HG02798 (cell line): ENCODE results near the gene OIP5.
A peak's percentile ranks its signal among the peaks of the same experiment; 100 is the strongest.
"Not testable (repeated sequence)": the region's sequence is repeated elsewhere in the genome, so short reads cannot be mapped to it uniquely, and the experiment has no call there.

Experiments
- ATAC-seq: cut with Tn5 transposase; IDR thresholded peaks from one replicate; pipeline ENCODE4 v1.9.1; 2021; ENCODE audit warnings: mild to moderate bottlenecking; ENCODE audit not compliant: unreplicated experiment, poor library complexity

OIP5 gene

DNA sequence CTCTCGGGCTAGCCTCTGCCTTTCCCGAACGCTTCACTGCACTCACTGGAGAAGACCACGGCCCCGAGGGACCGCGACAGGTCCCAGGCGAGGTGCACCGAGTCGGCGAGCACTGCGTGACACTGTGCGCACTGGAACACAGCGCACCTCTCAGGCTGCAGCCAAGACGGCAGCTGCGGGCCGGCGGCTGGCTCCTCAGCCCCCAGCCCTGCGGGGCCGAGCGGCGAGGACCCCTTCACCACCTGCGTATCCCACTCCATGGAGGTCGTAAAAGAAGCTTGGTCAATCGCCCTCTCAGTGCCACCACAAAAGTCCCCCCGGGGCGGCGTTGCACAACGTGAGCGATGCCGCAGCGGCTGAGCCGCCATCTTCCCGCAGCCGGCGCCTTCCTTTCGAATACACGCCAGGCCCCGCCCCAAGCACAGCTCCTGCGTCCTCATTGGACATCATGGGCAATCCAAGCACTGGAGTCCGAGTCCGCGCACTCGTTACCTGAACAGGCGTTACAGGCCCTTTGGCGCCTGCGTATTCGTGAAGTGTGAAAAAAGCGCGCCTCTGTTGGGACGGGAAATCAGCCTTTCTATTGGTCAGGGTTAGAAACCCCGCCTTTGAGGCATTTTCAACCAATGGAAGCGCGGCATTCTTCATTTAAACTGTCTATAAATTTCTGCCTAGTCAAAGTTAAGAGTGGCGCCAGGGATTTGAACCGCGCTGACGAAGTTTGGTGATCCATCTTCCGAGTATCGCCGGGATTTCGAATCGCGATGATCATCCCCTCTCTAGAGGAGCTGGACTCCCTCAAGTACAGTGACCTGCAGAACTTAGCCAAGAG is at the start of gene OIP5, which contains the start of gene NUSAP1:
Gene OIP5, minus strand, starts transcription at position 398 of the 832 bp plus-strand sequence. Its CDS starts 30 bp downstream, at position 368.
Gene NUSAP1, plus strand, starts transcription at position 688 of the 832 bp plus-strand sequence. Its CDS starts 77 bp downstream, at position 765.
- ATAC-seq, result peak; percentile 91

DNA sequence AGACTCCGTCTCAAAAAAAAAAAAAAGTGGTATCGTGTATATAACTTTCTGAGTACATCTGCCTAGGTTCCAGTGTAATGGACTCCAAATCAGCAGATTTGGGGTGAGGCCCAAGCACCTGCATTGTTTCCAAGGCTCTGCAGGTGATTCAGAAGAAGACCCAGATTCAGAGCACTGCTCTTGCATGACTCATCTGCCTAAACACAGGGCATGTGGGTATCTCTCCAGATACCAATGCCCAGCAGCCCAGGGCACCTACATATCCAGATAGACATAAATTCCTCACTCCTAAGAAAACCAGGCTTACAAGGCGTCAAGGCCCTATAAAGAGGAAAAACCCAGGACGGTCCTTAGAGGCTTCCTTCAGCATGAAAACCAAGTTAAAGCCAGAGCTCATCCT is 45.6 kb upstream of the OIP5 start:
- no peak for ATAC-seq

DNA sequence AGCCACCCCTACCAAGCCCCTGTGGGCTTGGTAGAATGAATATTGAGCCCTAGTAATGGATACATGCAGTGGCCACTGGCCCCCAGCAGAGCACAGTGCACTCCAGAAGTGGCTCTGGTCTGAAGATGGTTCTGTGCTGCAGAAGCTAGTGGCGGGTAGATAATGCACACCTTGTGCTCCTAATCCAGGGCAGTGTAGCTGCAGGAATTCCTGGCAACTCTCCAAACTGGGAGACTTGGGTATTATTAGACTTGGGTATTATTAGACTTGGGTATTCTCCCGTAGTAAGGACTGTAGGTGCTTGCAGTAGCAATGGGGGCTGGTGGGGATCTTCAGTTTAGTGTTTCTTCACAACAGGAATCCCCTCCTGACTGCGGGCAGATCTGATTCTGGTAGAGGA is 35.0 kb upstream of the OIP5 start:
- no peak for ATAC-seq

DNA sequence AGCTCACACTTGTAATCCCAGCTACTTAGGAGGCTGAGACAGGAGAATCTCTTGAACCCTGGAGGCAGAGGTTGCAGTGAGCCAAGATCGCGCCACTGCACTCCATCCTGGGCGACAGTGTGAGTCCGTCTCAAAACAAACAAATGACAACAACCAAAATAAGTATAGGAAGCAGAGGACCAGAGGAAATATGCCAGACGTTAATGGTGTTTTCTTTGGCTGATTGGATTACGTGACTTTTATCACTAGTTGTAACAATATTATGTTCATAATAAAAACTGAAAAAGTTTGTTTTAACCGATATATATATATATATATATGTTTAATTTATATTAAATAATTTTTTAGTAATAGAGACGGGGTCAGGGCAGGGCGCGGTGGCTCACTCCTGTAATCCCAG is 22.0 kb upstream of the OIP5 start:
- ATAC-seq, result no peak

DNA sequence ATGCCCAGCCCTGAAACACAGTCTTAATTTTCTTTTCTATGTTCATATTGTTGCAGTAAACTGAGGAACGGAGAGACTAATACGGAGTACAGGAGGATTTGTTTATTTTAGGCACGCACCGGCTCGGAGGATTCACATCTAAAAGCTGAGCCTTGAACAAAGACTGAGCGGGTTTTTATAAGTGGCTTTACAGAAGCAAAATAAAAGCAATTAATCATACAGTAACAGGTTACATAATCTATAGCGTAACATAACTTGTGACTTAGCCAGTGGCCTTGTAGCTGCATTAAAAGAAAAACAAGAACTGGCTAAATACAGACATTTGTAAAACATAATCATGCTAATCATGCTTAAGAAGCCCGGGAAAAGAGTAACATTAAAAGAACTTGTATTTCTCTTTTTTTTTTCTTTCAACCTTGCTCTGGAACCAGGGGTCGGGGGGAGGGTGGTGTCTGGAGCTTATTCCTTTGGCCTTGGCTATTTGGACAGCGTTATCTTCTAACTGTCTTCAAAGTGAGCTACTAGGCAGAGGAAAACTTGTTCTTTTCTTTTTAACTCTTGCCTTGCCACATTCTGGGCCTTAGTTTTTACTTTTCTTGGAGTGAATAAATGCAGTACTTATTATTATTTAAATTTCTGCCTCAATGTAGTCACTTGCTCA is 17.8 kb upstream of the OIP5 start:
- no peak for ATAC-seq

DNA sequence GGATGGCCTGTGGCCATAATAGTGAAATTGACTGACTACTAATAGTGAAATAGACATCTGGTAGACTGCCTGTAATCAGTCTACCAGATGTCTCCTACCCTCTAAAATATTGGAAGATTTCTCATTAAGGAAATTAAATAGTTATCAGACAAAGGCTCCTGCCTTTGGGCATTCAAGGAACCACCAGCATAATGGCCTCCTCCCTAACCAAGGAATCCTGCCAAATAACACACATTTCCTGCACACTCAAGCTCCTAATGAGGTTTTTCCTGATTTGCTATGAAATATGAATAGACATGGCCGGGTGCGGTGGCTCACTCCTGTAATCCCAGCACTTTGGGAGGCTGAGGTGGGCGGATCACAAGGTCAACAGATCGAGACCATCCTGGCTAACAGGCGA is 14.8 kb upstream of the OIP5 start:
- no peak for ATAC-seq

DNA sequence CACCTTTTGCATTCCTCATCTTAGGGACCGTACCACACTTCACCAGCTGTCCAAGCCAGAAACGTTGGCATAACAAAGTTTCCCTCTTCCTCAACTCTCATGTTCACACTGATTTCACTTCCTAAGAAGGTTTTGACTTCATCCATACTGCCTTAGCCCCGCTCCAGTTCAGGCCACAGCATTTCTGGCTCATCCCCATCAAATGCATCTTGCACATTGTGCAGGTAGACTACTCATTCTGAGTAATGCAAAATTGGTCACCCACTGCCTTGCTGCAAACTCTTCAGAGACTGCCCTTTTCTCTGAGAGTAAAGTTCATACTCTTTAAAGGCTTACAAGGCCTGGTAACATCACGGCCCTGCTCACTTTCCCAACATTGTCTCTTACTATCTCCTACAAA is 9.1 kb upstream of the OIP5 start:
- no peak for ATAC-seq

DNA sequence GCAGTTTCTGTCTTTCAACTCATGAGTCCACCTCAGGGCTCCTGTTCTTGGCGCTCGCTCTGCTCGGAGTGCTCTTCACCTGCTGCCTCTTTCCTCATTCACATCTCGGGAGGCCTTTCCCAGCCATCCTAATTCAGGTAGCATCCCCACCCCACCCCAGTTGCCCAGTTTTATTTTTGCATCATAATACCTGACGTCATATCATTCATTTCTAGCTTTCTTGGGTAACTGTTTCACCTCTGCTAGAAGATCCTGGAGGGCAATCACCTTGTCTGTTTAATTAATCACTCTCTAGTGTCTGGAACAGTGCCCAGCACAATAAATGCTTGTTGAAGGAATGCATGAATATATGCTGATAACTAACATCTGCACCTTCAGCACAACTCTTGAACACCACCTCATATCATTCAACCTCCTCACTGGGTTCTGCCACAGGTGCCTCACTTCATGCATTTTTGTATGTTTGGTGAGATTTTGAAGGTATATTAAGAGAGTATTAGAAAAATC is 7.9 kb upstream of the OIP5 start:
- ATAC-seq, result no peak

DNA sequence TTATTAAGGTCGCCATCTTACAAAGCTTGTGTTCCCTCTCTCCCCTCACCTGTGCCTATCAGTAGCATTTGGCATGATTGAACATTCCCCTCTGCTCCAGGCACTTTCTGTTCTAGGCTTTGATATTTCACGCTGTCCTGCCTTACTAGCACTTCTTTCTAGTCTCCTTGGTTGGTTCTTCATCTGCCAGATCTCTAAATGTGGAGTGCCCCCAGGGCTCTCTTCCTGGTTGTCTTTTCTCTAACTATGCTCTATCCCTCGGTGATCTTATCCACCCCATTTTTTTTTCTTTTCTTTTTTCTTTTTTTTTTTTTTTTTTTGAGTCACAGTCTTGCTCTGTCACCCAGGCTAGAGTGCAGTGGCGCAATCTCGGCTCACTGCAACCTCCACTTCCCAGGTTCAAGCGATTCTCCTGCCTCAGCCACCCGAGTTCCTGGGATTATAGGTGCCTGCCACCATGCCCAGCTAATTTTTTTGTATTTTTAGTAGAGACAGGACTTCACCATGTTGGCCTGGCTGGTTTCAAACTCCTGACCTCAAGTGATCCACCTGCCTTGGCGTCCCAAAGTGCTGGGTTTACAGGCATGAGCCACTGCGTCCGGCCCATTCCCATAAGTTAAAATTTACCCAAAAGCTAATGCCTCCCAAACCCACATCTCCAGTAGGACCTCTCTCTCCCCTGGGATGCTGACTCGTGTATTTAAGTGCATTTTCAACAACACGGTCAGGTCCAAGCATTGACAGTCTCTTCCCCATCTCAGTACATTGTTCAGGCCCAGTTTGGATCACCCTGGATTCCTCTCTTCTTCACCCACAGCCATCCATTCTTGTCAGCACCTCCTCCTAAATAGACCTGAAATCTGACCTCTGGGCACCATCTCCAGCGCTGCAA is 5.5 kb upstream of the OIP5 start:
- no peak for ATAC-seq

DNA sequence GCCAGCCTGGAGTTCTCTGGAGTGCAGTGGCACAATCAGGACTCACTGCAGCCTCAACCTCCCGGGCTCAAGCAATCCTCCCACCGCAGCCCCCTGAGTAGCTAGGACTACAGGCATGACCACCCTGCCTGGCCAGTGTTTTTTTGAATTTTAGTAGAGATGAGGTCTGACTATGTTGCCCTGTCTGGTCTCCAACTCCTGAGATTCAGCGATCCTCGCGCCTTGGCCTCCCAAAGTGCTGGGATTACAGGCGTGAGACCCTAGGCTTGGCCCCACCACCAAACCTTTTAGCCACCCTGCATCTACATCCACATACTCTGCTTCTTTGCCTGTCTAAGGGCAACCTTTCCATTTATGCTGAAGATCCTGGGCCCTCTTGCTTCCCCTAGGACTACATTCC is 4.7 kb upstream of the OIP5 start:
- no peak for ATAC-seq

DNA sequence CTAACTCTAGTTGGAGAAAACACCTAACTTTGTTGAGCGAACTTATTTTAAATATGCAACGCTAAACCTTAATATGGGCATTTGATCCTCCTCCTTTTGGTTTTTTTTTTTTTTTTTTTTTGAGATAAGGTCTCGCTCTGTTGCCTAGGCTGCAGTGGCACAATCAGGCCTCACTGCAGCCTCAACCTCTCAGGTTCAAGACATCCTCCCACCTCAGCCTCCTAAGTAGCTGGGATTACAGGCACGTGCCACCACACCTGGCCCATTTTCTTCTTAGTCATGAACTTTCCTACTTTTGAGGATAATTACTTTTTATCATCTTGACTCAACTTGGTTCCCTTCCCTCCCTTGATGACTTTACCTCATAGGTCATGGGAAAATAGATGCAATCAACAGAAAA is 4.2 kb upstream of the OIP5 start:
- no peak for ATAC-seq

DNA sequence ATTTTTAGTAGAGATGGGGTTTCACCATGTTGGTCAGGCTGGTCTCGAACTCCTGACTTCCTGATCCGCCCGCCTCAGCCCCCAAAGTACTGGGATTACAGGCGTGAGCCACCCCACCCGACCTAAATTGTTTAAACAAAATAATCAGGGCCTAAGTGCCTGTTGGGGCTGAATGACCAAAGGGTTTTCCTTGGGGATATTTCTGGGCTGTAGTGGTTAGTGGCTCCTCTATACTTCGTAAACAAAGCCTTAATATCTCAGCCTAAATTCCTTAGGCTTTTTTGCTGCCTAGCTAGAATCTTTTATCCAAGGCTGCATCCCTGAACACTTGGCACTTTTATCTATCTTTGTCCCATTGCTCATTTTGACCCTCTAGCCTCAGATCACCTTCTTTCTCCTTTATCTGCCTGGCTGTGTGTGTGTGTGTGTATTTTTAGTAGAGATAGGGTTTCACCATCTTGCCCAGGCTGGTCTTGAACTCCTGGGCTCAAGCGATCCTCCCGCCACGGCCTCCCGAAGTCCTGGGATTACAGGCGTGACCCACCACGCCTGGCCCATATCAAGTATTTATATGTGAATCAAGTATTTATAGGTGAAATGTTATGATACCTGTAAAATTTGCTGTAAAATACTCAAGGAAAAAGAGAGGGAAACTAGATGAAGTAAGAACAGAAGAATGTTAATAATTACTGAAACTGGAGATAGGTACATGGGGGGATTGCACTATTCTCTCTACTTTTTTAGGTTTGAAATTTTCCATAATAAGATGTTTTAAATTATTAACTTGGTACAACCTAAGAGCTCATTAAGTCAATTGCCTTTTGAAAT is 2.1 kb upstream of the OIP5 start:
- ATAC-seq, result no peak

DNA sequence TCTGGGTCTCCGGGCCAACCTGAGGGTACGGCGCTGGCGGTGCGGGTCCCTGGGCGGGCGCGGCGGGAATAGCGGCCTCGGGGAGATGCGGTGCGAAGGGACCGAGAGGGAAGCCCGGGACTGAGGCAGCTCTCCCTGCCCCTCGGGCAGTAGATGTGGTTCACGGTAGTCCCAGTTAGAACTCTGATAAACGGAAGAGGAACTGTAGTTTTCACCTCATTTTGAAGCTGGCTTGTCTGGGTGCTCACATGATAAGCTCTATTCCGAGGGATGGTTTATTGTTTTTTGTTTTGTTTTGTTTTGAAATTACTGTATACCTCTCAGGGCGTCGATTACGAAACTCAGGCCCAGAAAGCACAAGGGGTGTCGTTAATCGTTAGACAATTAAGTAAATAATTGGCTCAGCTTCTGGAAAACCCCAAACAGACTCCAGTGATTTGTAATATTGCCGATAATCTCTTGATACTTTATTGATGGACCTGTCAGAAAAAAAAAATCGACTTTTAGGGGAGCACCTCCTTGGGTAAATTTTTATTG is 703 bp upstream of the OIP5 start:
- peak; percentile 25 for ATAC-seq

DNA sequence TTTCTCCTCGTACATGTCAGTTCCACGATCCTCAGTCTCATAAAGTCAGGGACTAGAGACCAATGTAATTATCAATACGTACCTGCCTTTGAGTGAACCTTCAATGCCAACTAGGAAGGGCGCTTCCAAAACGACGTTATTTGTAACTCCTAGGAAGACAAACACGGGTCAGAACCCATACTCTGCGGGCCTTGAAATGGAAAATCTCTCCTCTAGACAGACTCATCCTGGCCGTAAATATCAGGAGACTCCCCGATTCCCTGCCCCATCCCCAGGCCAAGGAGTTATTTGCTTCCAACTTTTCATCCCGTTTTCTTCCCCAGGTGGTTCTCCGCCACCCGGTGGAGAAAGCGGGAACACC is 578 bp downstream of the OIP5 start:
- ATAC-seq, result no peak

DNA sequence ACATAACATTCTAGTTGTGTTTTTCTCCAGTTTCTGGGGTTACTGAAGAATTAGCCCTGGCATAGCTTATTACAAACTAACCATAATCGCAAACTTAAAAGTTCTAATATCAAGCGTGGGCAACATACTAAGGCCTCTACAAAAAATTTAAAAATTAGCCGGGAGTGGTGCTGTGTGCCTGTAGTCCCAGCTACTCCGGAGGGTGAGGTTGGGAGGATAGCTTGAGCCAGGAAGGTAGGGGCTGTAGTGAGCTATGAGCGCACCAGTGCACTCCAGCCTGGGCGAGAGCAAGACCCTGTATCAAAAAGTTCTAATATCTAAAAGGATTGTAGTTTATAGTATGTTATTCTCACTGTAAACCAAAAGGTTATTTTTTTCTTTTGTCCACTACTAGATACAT is 1.1 kb downstream of the OIP5 start:
- ATAC-seq, result no peak

DNA sequence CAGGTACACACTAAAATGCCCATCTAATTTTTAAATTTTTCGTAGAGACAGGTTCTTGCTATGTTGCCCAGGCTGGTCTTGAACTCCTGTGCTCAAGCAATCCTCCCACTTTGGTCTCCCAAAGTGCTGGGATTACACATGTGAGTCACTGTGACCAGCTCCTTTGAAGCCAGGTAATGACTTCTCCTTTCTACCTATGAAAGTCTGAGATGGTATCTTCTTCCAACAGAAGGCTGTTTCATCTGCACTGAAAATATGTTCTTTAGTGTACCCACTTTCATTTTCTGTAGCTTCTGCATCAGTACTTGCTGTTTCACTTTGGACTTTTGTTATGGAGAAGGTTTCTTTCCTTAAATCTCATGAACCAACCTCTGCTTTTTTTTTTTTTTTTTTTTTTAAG is 8.8 kb downstream of the OIP5 start:
- ATAC-seq, result no peak

DNA sequence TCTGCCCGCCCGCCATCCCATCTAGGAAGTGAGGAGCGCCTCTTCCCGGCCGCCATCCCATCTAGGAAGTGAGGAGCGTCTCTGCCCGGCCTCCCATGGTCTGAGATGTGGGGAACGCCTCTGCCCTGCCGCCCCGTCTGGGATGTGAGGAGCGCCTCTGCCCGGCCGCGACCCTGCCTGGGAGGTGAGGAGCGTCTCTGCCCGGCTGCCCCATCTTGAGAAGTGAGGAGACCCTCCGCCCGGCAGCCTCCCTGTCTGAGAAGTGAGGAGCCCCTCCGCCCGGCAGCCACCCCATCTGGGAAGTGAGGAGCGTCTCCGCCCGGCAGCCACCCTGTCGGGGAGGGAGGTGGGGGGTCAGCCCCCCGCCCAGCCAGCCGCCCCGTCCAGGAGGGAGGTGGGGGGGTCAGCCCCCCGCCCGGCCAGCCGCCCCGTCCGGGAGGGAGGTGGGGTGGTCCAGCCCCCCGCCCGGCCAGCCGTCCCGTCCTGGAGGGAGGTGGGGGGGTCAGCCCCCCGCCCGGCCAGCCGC is 11.5 kb downstream of the OIP5 start:
- not testable (repeated sequence) for ATAC-seq

DNA sequence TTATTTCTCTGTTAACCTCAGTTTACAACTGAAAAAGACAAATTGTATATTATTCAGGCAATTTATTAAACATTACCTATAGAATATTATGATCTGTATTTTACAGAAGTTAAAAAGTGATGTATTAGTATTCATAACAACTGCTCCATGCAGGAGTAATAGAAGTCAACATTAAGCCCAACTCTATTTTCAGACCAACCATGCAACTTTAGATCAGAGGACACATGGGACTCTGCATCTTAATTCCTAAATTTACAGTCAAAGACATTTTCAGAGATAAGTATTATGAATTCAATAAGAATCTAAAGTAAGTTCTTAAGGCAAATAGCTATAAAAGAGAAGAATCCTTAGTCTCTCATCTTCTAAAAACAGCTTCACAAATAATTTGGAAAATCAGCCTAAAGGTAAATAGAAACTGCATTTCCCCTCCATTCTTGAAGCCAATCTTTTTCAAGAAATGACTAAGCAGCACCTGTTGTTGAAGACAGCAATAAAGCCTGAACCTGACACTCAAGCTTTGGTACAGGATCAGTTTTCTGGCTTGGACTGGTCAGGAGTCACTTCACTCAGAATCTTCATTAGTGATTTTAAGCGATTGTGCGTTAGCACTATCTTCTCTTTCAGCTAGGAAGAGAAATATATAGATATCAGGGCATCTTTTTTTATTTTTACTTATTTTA is 23.0 kb downstream of the OIP5 start:
- no peak for ATAC-seq

DNA sequence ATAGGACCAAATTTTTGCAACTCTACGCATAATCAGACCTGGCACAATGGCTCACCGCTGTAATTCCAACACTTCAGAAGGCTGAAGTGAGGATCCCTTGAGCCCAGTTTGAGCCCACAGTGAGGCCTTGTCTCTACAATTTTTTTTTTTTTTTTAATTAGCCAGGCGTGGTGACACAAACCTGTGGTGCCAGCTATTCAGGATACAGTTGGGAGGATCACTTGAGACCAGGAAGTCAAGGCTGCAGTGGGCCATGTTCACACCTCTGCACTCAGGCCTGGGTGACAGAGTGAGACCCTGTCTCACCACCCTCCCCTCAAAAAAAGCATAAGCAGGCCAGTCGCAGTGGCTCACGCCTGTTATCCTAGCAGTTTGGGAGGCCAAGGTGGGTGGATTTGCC is 24.7 kb downstream of the OIP5 start:
- no peak for ATAC-seq
